GM12878 (cell line): Measurements from ENCODE around the gene SMYD5. TPM values are rescaled to one million over a fixed set of nuclear protein-coding genes. Genes with fewer than 3 reads are reported as not detected.

Source experiments
- ATAC-seq: fragments of 200-7000 bp; cut with Tn5 transposase; 3 replicates; pipeline ENCODE4 v1.9.1; 2020; ENCODE audit warnings: mild to moderate bottlenecking, moderate library complexity
- BruUV-seq: library from RNA; stranded (reverse); fragments of 400-500 nt; replicated peaks from 2 replicates; lab custom pipeline; 2021; lab: Mats Ljungman, UMichigan
- CTCF ChIA-PET: fragments of 300-600 bp; sonication (Branson Sonifier 250); formaldehyde crosslinking; extraction: SDS; loops from one replicate; lab custom pipeline; 2021; ENCODE audit warnings: inconsistent platforms; lab: Yijun Ruan, JAX
- POLR2A ChIA-PET: fragments of 350-600 bp; formaldehyde crosslinking; extraction: SDS; loops from one replicate; lab custom pipeline; 2021; ENCODE audit warnings: inconsistent platforms; lab: Charles Lee
- RAD21 ChIA-PET: fragments of 300-600 bp; sonication (Branson Sonifier 250); formaldehyde crosslinking; loops from one replicate; lab custom pipeline; 2023; ENCODE audit warnings: antibody characterized with exemption; ENCODE audit not compliant: unreplicated experiment; lab: Charles Lee
- SMC1A ChIA-PET: fragments of 300-600 bp; sonication (Branson Sonifier 250); formaldehyde crosslinking; loops from one replicate; lab custom pipeline; 2023; ENCODE audit not compliant: unreplicated experiment, uncharacterized antibody; lab: Charles Lee
- DNase-seq: peaks from one replicate; pipeline ENCODE4 v3.0.0-alpha.2; 2011; ENCODE audit warnings: low read depth, low spot score
- FAIRE-seq: peaks from 3 replicates; lab custom pipeline; 2011; peaks lifted over from hg19 to GRCh38; lab: Jason Lieb, UNC
- H2AFZ ChIP-seq: 2 replicates; pipeline ENCODE4 v1.6.0; 2011; ENCODE audit warnings: low read depth, low read length, control low read depth; ENCODE audit not compliant: control insufficient read depth
- H3K27ac ChIP-seq: 2 replicates; pipeline ENCODE4 v1.5.1; 2011; ENCODE audit warnings: control low read depth; ENCODE audit not compliant: control insufficient read depth, insufficient read depth
- H3K27me3 ChIP-seq, 2 experiments: replicated peaks in 1 of 2; 2 replicates each; pipeline versions ENCODE4 v1.6.0 to v1.6.1; 2011; ENCODE audit warnings: low read length in 1 of 2; ENCODE audit not compliant: control insufficient read depth in 2 of 2, insufficient read depth in 2 of 2
- H3K36me3 ChIP-seq, 2 experiments: 2 replicates each; pipeline ENCODE4 v1.5.1; 2011; ENCODE audit warnings: low read length in 1 of 2; ENCODE audit not compliant: control insufficient read depth in 2 of 2, insufficient read depth in 2 of 2
- H3K4me1 ChIP-seq: 2 replicates; pipeline ENCODE4 v1.6.1; 2011; ENCODE audit warnings: mild to moderate bottlenecking, low read length, moderate library complexity, mixed read lengths; ENCODE audit not compliant: control insufficient read depth, insufficient read depth
- H3K4me2 ChIP-seq: 2 replicates; pipeline ENCODE4 v1.6.0; 2011; ENCODE audit warnings: control low read depth; ENCODE audit not compliant: control insufficient read depth, insufficient read depth
- H3K4me3 ChIP-seq: fragments of 200-600 bp; sonication (generic); 2 replicates; pipeline ENCODE4 v1.5.1; 2016
- H3K79me2 ChIP-seq: 2 replicates; pipeline ENCODE4 v1.6.0; 2011; ENCODE audit warnings: low read length; ENCODE audit not compliant: control insufficient read depth, insufficient read depth
- H3K9ac ChIP-seq: 2 replicates; pipeline ENCODE4 v1.8.0; 2011; ENCODE audit warnings: low read length, control low read depth, mixed read lengths; ENCODE audit not compliant: control insufficient read depth, insufficient read depth
- H3K9me3 ChIP-seq: replicated peaks from 3 replicates; pipeline ENCODE4 v1.5.1; 2011; ENCODE audit warnings: mild to moderate bottlenecking, low read length; ENCODE audit not compliant: control insufficient read depth, insufficient read depth
- H4K20me1 ChIP-seq: 2 replicates; pipeline ENCODE4 v1.6.0; 2011; ENCODE audit not compliant: control insufficient read depth, insufficient read depth
- ASH2L ChIP-seq: fragments of 300-600, 200-600 bp; sonication (generic); IDR thresholded peaks from 2 replicates; pipeline ENCODE4 v1.6.1; 2017; ENCODE audit warnings: low read depth, mild to moderate bottlenecking, borderline replicate concordance
- KAT2A ChIP-seq: conservative IDR thresholded peaks from 2 replicates; pipeline ENCODE4 v1.6.1; 2011; ENCODE audit warnings: low read depth, low read length; ENCODE audit not compliant: control insufficient read depth
- MEF2B ChIP-seq: fragments of 450-650 bp; IDR thresholded peaks from 2 replicates; pipeline ENCODE4 v1.6.1; 2018; ENCODE audit warnings: mild to moderate bottlenecking, moderate library complexity; ENCODE audit not compliant: partially characterized antibody, poor library complexity, severe bottlenecking
- PML ChIP-seq: IDR thresholded peaks from 2 replicates; pipeline ENCODE4 v1.6.1; 2012; ENCODE audit warnings: low read length, inconsistent platforms
- RBBP5 ChIP-seq: fragments of 200-600 bp; sonication (generic); conservative IDR thresholded peaks from 2 replicates; pipeline ENCODE4 v1.6.1; 2016
- SMC3 ChIP-seq: IDR thresholded peaks from 2 replicates; pipeline ENCODE4 v1.6.1; 2011; ENCODE audit warnings: low read length, improper control_type of control experiment, borderline replicate concordance
- YY1 ChIP-seq: IDR thresholded peaks from 2 replicates; pipeline ENCODE4 v1.6.1; 2011; ENCODE audit warnings: low read depth, mild to moderate bottlenecking, low read length
- WGBS: methylation state at CpG from one replicate; pipeline ENCODE4 v1.1.6; 2016; ENCODE audit warnings: low lambda C conversion rate; ENCODE audit not compliant: insufficient replicate concordance, insufficient coverage; ENCODE audit errors: missing lambda C conversion rate; 5-methylcytosine and 5-hydroxymethylcytosine counted together
- in situ Hi-C: fragments of 300-500 bp; cut with MboI; formaldehyde crosslinking; loops from 9 replicates; pipeline ENCODE4 v1.14.3; 2018; ENCODE audit warnings: mixed read lengths
- intact Hi-C: fragments of 100-400 bp; cut with micrococcal nuclease; formaldehyde crosslinking; loops from one replicate; pipeline ENCODE4 v1.14.2; 2022; ENCODE audit not compliant: unreplicated experiment
- polyA plus RNA-seq, 11 experiments: library from polyadenylated mRNA; depleted of rRNA in 4 of 11; unstranded in 6 of 11; stranded (reverse) in 5 of 11; fragments of >200 nt; fragmentation: Nextera tagmentation in 4 of 11; fragmentation: Illumina TruSeq in 1 of 11; extraction: Ambion mirVana in 4 of 11; extraction: Trizol in 1 of 11; gene quantifications; 1 replicate in 1 of 11; 2 replicates in 10 of 11; pipeline versions ENCODE4 v1.2.1 to v1.2.3, GENCODE V29; 2011 to 2016; ENCODE audit warnings: inconsistent platforms in 2 of 11, missing spikeins in 2 of 11, low read depth in 1 of 11
- total RNA-seq, 4 experiments: library from RNA; depleted of rRNA in 3 of 4; stranded (reverse); fragments of >200 nt in 3 of 4; fragmentation: Illumina TruSeq in 1 of 4; extraction: Trizol in 1 of 4; gene quantifications; 2 replicates each; pipeline versions ENCODE4 v1.2.1 to v1.2.3, GENCODE V29; 2013 to 2021
- TF ChIP-seq, protein P1 (sequence below): IDR thresholded peaks from 2 replicates; pipeline ENCODE4 v1.6.1; 2012; ENCODE audit warnings: low read length, inconsistent platforms
- TF ChIP-seq, protein P2 (sequence below): fragments of 450-650 bp; IDR thresholded peaks from 2 replicates; pipeline ENCODE4 v1.6.1; 2016; ENCODE audit warnings: mild to moderate bottlenecking
- TF ChIP-seq, protein P3 (sequence below): fragments of 450-650 bp; conservative IDR thresholded peaks from 2 replicates; pipeline ENCODE4 v1.6.1; 2017; ENCODE audit warnings: mild to moderate bottlenecking, moderate library complexity
- TF ChIP-seq, protein P4 (sequence below): fragments of 450-650 bp; formaldehyde crosslinking; IDR thresholded peaks from 2 replicates; pipeline ENCODE4 v1.4.0; 2020; ENCODE audit warnings: mild to moderate bottlenecking, moderate library complexity

Gene SMYD5
- total and polyA plus RNA-seq, 10 of the 15 experiments (the other 5 are each of a cell fraction or from before 2014, with no cell fraction given) = 6.1 to 35.3 (median 26.4) TPM

DNA sequence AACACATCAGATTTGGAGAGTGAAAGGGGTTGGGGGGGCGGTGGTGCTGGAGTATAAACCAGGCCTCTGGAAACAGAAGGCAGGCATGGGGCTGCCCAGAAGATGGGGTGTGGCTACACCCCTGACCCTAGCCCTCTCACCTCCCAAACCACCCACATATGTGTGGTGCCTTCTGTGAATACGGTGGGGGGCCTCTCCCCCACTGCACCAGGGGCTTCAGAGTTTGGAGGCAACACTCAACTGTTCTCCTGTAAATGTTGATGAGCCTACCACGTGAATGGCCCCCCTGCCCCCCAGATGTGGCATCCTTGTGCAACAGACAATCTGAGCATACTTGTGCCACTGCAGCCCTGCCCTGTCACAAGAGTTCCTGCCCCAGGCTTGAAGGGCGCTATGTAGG, 50.7 kb downstream of the SMYD5 start:
- Histone ChIP-seq H3K79me2 (no peaks in the 10 kb centered on the region; the same call in 1 of the 2 replicates), H3K27me3 (no peaks in the 10 kb centered on the region), H3K36me3 (peaks cover 11 to 14% of the 10 kb centered on the region in 2 experiments; a peak in 3 of 4 replicates), H3K4me3 (no peak overlapping the region), H4K20me1 (no peaks in the 10 kb centered on the region; the same call in 1 of the 2 replicates), H3K27ac (no peak overlapping the region), H3K4me1 (no peaks in the 10 kb centered on the region), H3K9me3 (no peaks in the 10 kb centered on the region), H2AFZ (no peak overlapping the region), H3K9ac (no peak overlapping the region), H3K4me2 (no peak overlapping the region)
- in situ Hi-C loops (no loop called here), intact Hi-C loops (no loop called here)
- RAD21 ChIA-PET = no interaction called here
- CTCF ChIA-PET = no interaction called here
- 95% methylated on average over 4 of the region's 4 CpGs for WGBS
- DNase-seq (no peak), FAIRE-seq (no peak), ATAC-seq (no peak)
- TF ChIP-seq YY1 (no peak), ASH2L (no peak), RBBP5 (no peak), PML (no peak), SMC3 (no peak), KAT2A (no peak), MEF2B (no peak)
- TF ChIP-seq, protein P1, sequence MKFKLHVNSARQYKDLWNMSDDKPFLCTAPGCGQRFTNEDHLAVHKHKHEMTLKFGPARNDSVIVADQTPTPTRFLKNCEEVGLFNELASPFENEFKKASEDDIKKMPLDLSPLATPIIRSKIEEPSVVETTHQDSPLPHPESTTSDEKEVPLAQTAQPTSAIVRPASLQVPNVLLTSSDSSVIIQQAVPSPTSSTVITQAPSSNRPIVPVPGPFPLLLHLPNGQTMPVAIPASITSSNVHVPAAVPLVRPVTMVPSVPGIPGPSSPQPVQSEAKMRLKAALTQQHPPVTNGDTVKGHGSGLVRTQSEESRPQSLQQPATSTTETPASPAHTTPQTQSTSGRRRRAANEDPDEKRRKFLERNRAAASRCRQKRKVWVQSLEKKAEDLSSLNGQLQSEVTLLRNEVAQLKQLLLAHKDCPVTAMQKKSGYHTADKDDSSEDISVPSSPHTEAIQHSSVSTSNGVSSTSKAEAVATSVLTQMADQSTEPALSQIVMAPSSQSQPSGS = no peak
- TF ChIP-seq, protein P2, sequence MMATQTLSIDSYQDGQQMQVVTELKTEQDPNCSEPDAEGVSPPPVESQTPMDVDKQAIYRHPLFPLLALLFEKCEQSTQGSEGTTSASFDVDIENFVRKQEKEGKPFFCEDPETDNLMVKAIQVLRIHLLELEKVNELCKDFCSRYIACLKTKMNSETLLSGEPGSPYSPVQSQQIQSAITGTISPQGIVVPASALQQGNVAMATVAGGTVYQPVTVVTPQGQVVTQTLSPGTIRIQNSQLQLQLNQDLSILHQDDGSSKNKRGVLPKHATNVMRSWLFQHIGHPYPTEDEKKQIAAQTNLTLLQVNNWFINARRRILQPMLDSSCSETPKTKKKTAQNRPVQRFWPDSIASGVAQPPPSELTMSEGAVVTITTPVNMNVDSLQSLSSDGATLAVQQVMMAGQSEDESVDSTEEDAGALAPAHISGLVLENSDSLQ = no peak
- TF ChIP-seq, protein P3, sequence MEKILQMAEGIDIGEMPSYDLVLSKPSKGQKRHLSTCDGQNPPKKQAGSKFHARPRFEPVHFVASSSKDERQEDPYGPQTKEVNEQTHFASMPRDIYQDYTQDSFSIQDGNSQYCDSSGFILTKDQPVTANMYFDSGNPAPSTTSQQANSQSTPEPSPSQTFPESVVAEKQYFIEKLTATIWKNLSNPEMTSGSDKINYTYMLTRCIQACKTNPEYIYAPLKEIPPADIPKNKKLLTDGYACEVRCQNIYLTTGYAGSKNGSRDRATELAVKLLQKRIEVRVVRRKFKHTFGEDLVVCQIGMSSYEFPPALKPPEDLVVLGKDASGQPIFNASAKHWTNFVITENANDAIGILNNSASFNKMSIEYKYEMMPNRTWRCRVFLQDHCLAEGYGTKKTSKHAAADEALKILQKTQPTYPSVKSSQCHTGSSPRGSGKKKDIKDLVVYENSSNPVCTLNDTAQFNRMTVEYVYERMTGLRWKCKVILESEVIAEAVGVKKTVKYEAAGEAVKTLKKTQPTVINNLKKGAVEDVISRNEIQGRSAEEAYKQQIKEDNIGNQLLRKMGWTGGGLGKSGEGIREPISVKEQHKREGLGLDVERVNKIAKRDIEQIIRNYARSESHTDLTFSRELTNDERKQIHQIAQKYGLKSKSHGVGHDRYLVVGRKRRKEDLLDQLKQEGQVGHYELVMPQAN = no peak
- TF ChIP-seq, protein P4, sequence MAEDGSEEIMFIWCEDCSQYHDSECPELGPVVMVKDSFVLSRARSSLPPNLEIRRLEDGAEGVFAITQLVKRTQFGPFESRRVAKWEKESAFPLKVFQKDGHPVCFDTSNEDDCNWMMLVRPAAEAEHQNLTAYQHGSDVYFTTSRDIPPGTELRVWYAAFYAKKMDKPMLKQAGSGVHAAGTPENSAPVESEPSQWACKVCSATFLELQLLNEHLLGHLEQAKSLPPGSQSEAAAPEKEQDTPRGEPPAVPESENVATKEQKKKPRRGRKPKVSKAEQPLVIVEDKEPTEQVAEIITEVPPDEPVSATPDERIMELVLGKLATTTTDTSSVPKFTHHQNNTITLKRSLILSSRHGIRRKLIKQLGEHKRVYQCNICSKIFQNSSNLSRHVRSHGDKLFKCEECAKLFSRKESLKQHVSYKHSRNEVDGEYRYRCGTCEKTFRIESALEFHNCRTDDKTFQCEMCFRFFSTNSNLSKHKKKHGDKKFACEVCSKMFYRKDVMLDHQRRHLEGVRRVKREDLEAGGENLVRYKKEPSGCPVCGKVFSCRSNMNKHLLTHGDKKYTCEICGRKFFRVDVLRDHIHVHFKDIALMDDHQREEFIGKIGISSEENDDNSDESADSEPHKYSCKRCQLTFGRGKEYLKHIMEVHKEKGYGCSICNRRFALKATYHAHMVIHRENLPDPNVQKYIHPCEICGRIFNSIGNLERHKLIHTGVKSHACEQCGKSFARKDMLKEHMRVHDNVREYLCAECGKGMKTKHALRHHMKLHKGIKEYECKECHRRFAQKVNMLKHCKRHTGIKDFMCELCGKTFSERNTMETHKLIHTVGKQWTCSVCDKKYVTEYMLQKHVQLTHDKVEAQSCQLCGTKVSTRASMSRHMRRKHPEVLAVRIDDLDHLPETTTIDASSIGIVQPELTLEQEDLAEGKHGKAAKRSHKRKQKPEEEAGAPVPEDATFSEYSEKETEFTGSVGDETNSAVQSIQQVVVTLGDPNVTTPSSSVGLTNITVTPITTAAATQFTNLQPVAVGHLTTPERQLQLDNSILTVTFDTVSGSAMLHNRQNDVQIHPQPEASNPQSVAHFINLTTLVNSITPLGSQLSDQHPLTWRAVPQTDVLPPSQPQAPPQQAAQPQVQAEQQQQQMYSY (CRISPR knock-in tag) = no peak
- BruUV-seq = no TSS peak
- SMC1A ChIA-PET = no interaction called here
- POLR2A ChIA-PET = no interaction called here
